ENCODE measurements around the gene SP5. TPM values are rescaled to one million over a fixed set of nuclear protein-coding genes. Genes with fewer than 3 reads are reported as not detected.

SP5 gene
- total and polyA plus RNA-seq, 2 experiments from 2014 or later = not detected

DNA sequence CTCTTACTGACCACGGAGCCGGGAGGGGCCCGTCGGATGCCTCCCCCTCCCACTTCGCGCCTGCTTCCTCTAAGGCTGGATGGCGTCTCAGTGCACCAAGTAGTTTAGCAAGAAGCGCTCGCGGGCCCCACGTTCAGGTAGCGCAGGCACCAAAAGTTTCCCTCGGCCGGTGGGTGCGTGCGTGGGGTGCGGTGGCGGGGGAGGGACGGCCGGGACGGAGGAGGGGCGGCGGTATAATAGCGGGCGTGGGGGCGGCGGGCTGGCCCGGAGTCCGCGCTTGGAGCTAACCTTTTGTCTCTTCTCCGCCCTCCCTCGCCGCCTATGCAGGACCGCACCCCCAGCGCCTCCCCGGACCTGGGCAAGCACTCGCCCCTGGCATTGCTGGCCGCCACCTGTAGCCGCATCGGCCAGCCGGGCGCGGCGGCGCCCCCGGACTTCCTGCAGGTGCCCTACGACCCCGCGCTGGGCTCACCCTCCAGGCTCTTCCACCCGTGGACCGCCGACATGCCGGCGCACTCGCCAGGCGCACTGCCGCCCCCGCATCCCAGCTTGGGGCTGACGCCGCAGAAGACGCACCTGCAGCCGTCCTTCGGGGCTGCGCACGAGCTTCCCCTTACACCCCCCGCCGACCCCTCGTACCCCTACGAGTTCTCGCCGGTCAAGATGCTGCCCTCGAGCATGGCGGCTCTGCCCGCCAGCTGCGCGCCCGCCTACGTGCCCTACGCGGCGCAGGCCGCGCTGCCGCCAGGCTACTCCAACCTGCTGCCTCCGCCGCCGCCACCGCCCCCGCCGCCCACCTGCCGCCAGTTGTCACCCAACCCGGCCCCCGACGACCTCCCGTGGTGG is 1.0 kb downstream of the SP5 start:
- H3K36me3 ChIP-seq (ENCODE audit: low read depth) = no peaks in the 10 kb centered on the region
- H3K4me2 ChIP-seq (ENCODE audit: unreplicated experiment) = no peak overlapping the region
- H3K9me2 ChIP-seq (ENCODE audit: insufficient read depth) = no peaks in the 10 kb centered on the region
- in situ Hi-C loops (cut with MboI) = no loop called here
- no peaks in the 10 kb centered on the region for H4K20me1 ChIP-seq (ENCODE audit: insufficient read depth)
- no peak overlapping the region for H3K4me3 ChIP-seq
- no peak overlapping the region for H3K27ac ChIP-seq
- H3F3A ChIP-seq (ENCODE audit: insufficient read depth) = no peaks in the 10 kb centered on the region
- H3K4me1 ChIP-seq (ENCODE audit: insufficient read depth) = no peaks in the 10 kb centered on the region
- no peak overlapping the region for H2AFZ ChIP-seq
- DNase-seq = no peak
- H3K9me3 ChIP-seq (ENCODE audit: low read depth) = no peaks in the 10 kb centered on the region
- H3K27me3 ChIP-seq (replicated peaks; ENCODE audit: insufficient read depth) = peaks cover 86% of the 10 kb centered on the region
- WGBS, 2 experiments (ENCODE audit: low coverage in 1 of 2, low lambda C conversion rate in 2 of 2, missing lambda C conversion rate in 2 of 2) = 1 to 2% methylated on average over 29 to 59 of the region's 95 CpGs
- no peak overlapping the region for H3K9ac ChIP-seq
- peak; percentile 37 for TF ChIP-seq EZH2 (IDR thresholded peaks at IDR 0.05; ENCODE audit: insufficient read depth, poor library complexity, severe bottlenecking)
- no peak for TF ChIP-seq EZH2phosphoT487 (IDR thresholded peaks at IDR 0.05; ENCODE audit: insufficient read depth, low read depth)
- H3K79me2 ChIP-seq (ENCODE audit: insufficient read depth) = no peaks in the 10 kb centered on the region

DNA sequence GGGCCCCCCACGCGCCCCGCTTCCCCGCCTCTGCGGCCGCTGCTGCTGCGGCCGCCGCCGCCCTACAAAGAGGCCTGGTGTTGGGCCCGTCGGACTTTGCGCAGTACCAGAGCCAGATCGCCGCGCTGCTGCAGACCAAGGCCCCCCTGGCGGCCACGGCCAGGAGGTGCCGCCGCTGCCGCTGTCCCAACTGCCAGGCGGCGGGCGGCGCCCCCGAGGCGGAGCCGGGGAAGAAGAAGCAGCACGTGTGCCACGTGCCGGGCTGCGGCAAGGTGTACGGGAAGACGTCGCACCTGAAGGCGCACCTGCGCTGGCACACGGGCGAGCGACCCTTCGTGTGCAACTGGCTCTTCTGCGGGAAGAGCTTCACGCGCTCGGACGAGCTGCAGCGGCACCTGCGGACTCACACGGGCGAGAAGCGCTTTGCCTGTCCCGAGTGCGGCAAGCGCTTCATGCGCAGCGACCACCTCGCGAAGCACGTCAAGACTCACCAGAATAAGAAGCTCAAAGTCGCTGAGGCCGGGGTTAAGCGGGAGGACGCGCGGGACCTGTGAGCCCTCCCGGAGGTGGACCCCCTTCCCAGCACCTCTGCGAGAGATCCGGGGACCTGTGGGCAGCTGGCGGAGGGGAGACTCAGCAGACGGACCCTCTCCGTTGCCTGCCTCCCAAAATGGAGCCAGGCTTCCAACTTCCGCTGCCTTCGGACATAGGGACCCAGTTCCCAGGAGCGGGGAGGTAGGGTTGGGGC is 1.9 kb downstream of the SP5 start:
- Histone ChIP-seq H3F3A (ENCODE audit: insufficient read depth) (no peaks in the 10 kb centered on the region), H3K4me1 (ENCODE audit: insufficient read depth) (no peaks in the 10 kb centered on the region), H3K27ac (no peak overlapping the region), H3K9me2 (ENCODE audit: insufficient read depth) (no peaks in the 10 kb centered on the region), H3K27me3 (replicated peaks; ENCODE audit: insufficient read depth) (peaks cover 83% of the 10 kb centered on the region), H3K4me3 (no peak overlapping the region), H2AFZ (no peak overlapping the region), H4K20me1 (ENCODE audit: insufficient read depth) (no peaks in the 10 kb centered on the region), H3K36me3 (ENCODE audit: low read depth) (no peaks in the 10 kb centered on the region), H3K9me3 (ENCODE audit: low read depth) (no peaks in the 10 kb centered on the region), H3K4me2 (ENCODE audit: unreplicated experiment) (no peak overlapping the region), H3K9ac (no peak overlapping the region), H3K79me2 (ENCODE audit: insufficient read depth) (no peaks in the 10 kb centered on the region)
- in situ Hi-C loops (cut with MboI) = no loop called here
- peak; percentile 73 for DNase-seq
- TF ChIP-seq EZH2 (IDR thresholded peaks at IDR 0.05; ENCODE audit: insufficient read depth, poor library complexity, severe bottlenecking) (peak; percentile 97), EZH2phosphoT487 (IDR thresholded peaks at IDR 0.05; ENCODE audit: insufficient read depth, low read depth) (no peak)
- 1 to 4% methylated on average over 60 to 66 of the region's 74 CpGs for WGBS, 2 experiments (ENCODE audit: low coverage in 1 of 2, low lambda C conversion rate in 2 of 2, missing lambda C conversion rate in 2 of 2)

DNA sequence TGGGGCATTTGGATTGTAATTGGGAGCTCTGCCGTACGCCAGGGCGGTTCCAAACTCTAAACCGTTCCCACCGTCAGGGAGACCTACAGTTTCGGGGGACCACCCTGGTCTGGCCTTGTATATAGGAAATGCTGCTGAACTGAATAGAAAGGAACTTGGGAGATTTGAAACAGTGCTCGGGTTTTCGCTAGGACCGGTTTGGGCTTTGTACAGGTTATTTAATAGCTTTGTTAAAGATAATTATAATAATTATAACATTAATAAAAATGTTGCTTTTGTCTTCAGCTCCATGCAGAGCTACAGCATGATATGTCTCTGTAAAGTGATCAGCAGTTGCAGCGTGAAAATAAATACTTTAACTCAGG is 2.4 kb downstream of the SP5 start:
- Histone ChIP-seq H3K9me3 (ENCODE audit: low read depth) (no peaks in the 10 kb centered on the region), H3K27ac (no peak overlapping the region), H3F3A (ENCODE audit: insufficient read depth) (no peaks in the 10 kb centered on the region), H3K27me3 (replicated peaks; ENCODE audit: insufficient read depth) (peaks cover 78% of the 10 kb centered on the region), H3K79me2 (ENCODE audit: insufficient read depth) (no peaks in the 10 kb centered on the region), H3K9me2 (ENCODE audit: insufficient read depth) (no peaks in the 10 kb centered on the region), H3K4me3 (no peak overlapping the region), H3K36me3 (ENCODE audit: low read depth) (no peaks in the 10 kb centered on the region), H3K4me1 (ENCODE audit: insufficient read depth) (no peaks in the 10 kb centered on the region), H4K20me1 (ENCODE audit: insufficient read depth) (no peaks in the 10 kb centered on the region), H3K4me2 (ENCODE audit: unreplicated experiment) (no peak overlapping the region), H2AFZ (no peak overlapping the region), H3K9ac (no peak overlapping the region)
- TF ChIP-seq EZH2phosphoT487 (IDR thresholded peaks at IDR 0.05; ENCODE audit: insufficient read depth, low read depth) (no peak; the same call in 1 of the 2 replicates), EZH2 (IDR thresholded peaks at IDR 0.05; ENCODE audit: insufficient read depth, poor library complexity, severe bottlenecking) (peak; percentile 71)
- in situ Hi-C loops (cut with MboI) = no loop called here
- DNase-seq = no peak
- WGBS, 2 experiments (ENCODE audit: low coverage in 1 of 2, low lambda C conversion rate in 2 of 2, missing lambda C conversion rate in 2 of 2) = 1% methylated on average over 10 of the region's 10 CpGs

DNA sequence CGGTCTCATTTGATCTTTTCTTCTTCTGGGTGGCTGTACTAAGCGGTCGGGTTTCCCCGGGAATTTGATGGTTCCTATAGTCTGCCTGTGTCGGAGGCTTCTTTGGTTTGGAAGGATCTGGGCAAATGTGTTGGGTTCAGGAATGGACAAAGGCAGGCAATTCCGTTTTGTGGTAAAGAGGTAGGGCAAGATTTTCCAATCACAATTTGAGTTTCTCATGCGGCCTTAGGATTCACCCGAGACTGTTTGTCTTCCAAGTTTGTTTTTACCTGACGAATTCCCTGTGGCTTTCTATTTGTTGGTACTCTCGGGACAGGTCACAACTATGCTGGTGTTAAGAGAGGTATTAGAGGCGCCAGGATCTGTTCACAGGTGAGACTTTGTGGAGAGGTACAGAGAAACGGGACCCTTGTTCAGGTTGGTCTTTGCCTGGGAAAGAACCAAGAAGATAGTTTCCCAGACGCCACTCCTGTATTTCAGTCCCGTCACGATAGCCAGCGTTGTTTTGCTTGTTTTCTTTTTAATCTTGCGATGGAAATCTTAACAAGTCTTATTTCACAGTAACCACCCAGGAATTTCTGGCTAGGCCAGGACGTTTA is 3.0 kb downstream of the SP5 start:
- Histone ChIP-seq H3K4me3 (no peak overlapping the region), H2AFZ (no peak overlapping the region), H3K27me3 (replicated peaks; ENCODE audit: insufficient read depth) (peaks cover 73% of the 10 kb centered on the region), H3K4me1 (ENCODE audit: insufficient read depth) (no peaks in the 10 kb centered on the region), H3K4me2 (ENCODE audit: unreplicated experiment) (no peak overlapping the region), H3K27ac (no peak overlapping the region), H3K79me2 (ENCODE audit: insufficient read depth) (no peaks in the 10 kb centered on the region), H3K36me3 (ENCODE audit: low read depth) (no peaks in the 10 kb centered on the region), H3K9me3 (ENCODE audit: low read depth) (no peaks in the 10 kb centered on the region), H3F3A (ENCODE audit: insufficient read depth) (no peaks in the 10 kb centered on the region), H3K9me2 (ENCODE audit: insufficient read depth) (no peaks in the 10 kb centered on the region), H3K9ac (no peak overlapping the region), H4K20me1 (ENCODE audit: insufficient read depth) (no peaks in the 10 kb centered on the region)
- peak; percentile 29; the same call in 1 of the 2 replicates for TF ChIP-seq EZH2phosphoT487 (IDR thresholded peaks at IDR 0.05; ENCODE audit: insufficient read depth, low read depth)
- peak; percentile 37 for TF ChIP-seq EZH2 (IDR thresholded peaks at IDR 0.05; ENCODE audit: insufficient read depth, poor library complexity, severe bottlenecking)
- DNase-seq = no peak
- WGBS, 2 experiments (ENCODE audit: low coverage in 1 of 2, low lambda C conversion rate in 2 of 2, missing lambda C conversion rate in 2 of 2) = 6 to 10% methylated on average over 18 of the region's 18 CpGs
- in situ Hi-C loops (cut with MboI) = no loop called here

All from GM23248 (cell line).